IgD-negative memory B cell (primary cell): ENCODE data around the gene ADAP2. TPM values are rescaled to one million over a fixed set of nuclear protein-coding genes. Genes with fewer than 3 reads are reported as not detected.
A peak's percentile ranks its signal among the peaks of the same experiment; 100 is the strongest.

Source experiments
- H3K27ac Mint-ChIP-seq, 3 donors: one replicate each; pipeline ENCODE4 v1.8.0; 2020 to 2022; ENCODE audit warnings: mild to moderate bottlenecking in 3 of 3, mixed read lengths in 3 of 3, moderate library complexity in 1 of 3
- H3K27me3 Mint-ChIP-seq: one replicate; pipeline ENCODE4 v1.8.0; 2021; ENCODE audit warnings: mixed read lengths
- H3K36me3 Mint-ChIP-seq: one replicate; pipeline ENCODE4 v1.8.0; 2020; ENCODE audit warnings: mild to moderate bottlenecking, mixed read lengths
- H3K4me1 Mint-ChIP-seq, 3 donors: one replicate each; pipeline ENCODE4 v1.8.0; 2020 to 2022; ENCODE audit warnings: mixed read lengths in 3 of 3, mild to moderate bottlenecking in 1 of 3
- H3K4me3 Mint-ChIP-seq, 4 donors: one replicate each; pipeline ENCODE4 v1.8.0; 2020 to 2022; ENCODE audit warnings: mild to moderate bottlenecking in 4 of 4, mixed read lengths in 4 of 4, moderate library complexity in 3 of 4
- H3K9me3 Mint-ChIP-seq, 3 donors: one replicate each; pipeline ENCODE4 v1.8.0; 2020 to 2021; ENCODE audit warnings: mixed read lengths in 3 of 3, mild to moderate bottlenecking in 1 of 3
- polyA plus RNA-seq: library from polyadenylated mRNA; unstranded; fragments of 300-500 nt; fragmentation: Illumina TruSeq; gene quantifications from one replicate; pipeline ENCODE4 v1.2.3, GENCODE V29; 2021

The ADAP2 gene
- polyA plus RNA-seq, 1 donor from 2014 or later, result 5.0 TPM

GRCh38 chr17:31007695-31008373 lies 86.1 kb downstream of the ADAP2 start:
- H3K9me3 Mint-ChIP-seq, result no peaks in the 10 kb centered on the region
- H3K27me3 Mint-ChIP-seq, result no peaks in the 10 kb centered on the region
- peak overlapping the region; percentile 89 to 97 (median 96) for H3K4me3 Mint-ChIP-seq
- H3K36me3 Mint-ChIP-seq, result peaks cover 4% of the 10 kb centered on the region
- peaks cover 16 to 20% (median 20%) of the 10 kb centered on the region in 3 donors for H3K4me1 Mint-ChIP-seq
- peak overlapping the region; percentile 74 to 94 (median 88) for H3K27ac Mint-ChIP-seq

DNA sequence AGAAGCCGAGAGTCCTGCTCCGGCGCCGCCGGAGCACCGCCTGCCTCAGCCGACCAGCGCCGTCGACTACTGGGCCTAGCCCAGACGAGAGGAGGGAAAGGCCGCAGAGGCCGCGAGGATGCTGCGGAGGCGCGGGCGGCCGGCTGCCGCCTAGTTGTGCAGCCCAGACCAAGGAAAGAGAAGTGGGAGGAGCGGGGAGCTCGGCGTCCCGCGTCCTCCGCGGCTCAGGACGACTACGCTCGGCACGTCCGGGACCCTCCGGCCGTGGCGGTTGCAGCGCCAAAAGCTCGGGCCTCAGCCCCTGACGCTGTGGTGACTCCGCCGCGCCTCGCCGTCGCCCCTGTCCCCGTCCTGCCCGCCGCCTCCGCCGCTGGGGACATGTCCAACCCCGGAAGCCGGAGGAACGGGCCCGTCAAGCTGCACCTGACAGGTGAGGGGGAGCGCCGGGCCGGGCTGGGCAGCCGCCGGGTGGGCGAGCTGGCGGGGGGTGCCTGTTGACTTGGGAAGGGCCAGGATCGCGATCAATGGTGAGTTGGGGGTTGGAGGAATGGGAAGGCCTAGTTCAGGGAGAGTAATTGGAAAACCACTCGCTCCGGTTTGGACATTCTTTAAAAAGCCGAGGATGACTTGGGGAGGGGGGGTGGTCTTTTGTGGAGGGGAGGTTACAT lies 86.8 kb downstream of the ADAP2 start:
- Mint-ChIP-seq H3K4me1 (peaks cover 16 to 20% (median 20%) of the 10 kb centered on the region in 3 donors), H3K27ac (peak overlapping the region; percentile 74 to 94 (median 88)), H3K36me3 (peaks cover 4% of the 10 kb centered on the region), H3K9me3 (no peaks in the 10 kb centered on the region), H3K27me3 (no peaks in the 10 kb centered on the region), H3K4me3 (peak overlapping the region; percentile 89 to 97 (median 96))

Other genes with a start within 250 kb of the ADAP2 start
- gene CRLF3, start 97.3 kb upstream of the ADAP2 start, polyA plus RNA-seq, result 76.6 TPM
- 1.7 TPM for gene ATAD5, start 90.0 kb upstream of the ADAP2 start, polyA plus RNA-seq
- gene TEFM, start 15.7 kb upstream of the ADAP2 start, polyA plus RNA-seq, result 19.0 TPM
- gene RNF135, start 49.1 kb downstream of the ADAP2 start, polyA plus RNA-seq, result 34.7 TPM
- 10.0 TPM for gene NF1, start 173.0 kb downstream of the ADAP2 start, polyA plus RNA-seq